H1 (cell line): ENCODE results near the gene HAVCR1. TPM values are rescaled to one million over a fixed set of nuclear protein-coding genes. Genes with fewer than 3 reads are reported as not detected.

Experiments used
- CTCF ChIA-PET: fragments of 300-600 bp; sonication (Branson Sonifier 250); formaldehyde crosslinking; loops from one replicate; lab custom pipeline; 2021; ENCODE audit not compliant: partially characterized antibody; lab: Charles Lee
- POLR2A ChIA-PET: fragments of 300-600 bp; sonication (Branson Sonifier 250); formaldehyde crosslinking; loops from one replicate; lab custom pipeline; 2021; ENCODE audit warnings: inconsistent platforms; ENCODE audit not compliant: partially characterized antibody; lab: Charles Lee
- DNase-seq, 2 experiments: peaks; one replicate each; pipeline versions ENCODE4 v3.0.0 to v3.0.0-alpha.2; 2010 to 2022; ENCODE audit warnings: low spot score in 2 of 2, low read depth in 1 of 2, mixed read lengths in 1 of 2
- FAIRE-seq: peaks from 2 replicates; lab custom pipeline; 2011; peaks lifted over from hg19 to GRCh38; lab: Jason Lieb, UNC
- H2AFZ ChIP-seq: 2 replicates; pipeline ENCODE4 v1.8.1; 2012; ENCODE audit warnings: low read length, inconsistent platforms
- H2AK5ac ChIP-seq: 2 replicates; pipeline ENCODE4 v1.6.1; 2013; ENCODE audit warnings: low read depth, low read length
- H2BK120ac ChIP-seq: replicated peaks from 2 replicates; pipeline ENCODE3; 2013; ENCODE audit warnings: low read depth, low read length, inconsistent platforms
- H2BK12ac ChIP-seq: 2 replicates; pipeline ENCODE4 v1.6.1; 2013; ENCODE audit warnings: low read depth, low read length
- H2BK15ac ChIP-seq: 2 replicates; pipeline ENCODE4 v1.6.1; 2013; ENCODE audit warnings: low read length
- H2BK20ac ChIP-seq: 2 replicates; pipeline ENCODE4 v1.6.1; 2013; ENCODE audit warnings: low read length
- H2BK5ac ChIP-seq: 2 replicates; pipeline ENCODE4 v1.6.1; 2013; ENCODE audit warnings: low read depth, low read length
- H3K14ac ChIP-seq: 2 replicates; pipeline ENCODE4 v1.6.1; 2013; ENCODE audit warnings: inconsistent platforms; ENCODE audit not compliant: insufficient read length
- H3K18ac ChIP-seq: 2 replicates; pipeline ENCODE4 v1.6.1; 2013; ENCODE audit warnings: low read length; ENCODE audit errors: extremely low read depth
- H3K23ac ChIP-seq: 2 replicates; pipeline ENCODE4 v1.6.1; 2013; ENCODE audit warnings: inconsistent platforms; ENCODE audit not compliant: insufficient read length
- H3K23me2 ChIP-seq: 2 replicates; pipeline ENCODE4 v1.6.1; 2013; ENCODE audit warnings: low read depth, low read length
- H3K27ac ChIP-seq: 2 replicates; pipeline ENCODE4 v1.6.1; 2011; ENCODE audit warnings: low read depth, low read length, inconsistent platforms
- H3K27me3 ChIP-seq, 4 experiments: replicated peaks in 1 of 4; 1 replicate in 1 of 4; 2 replicates in 3 of 4; pipeline versions ENCODE4 v1.6.1 to v1.8.1; 2011 to 2013; ENCODE audit warnings: low read length in 3 of 4, mild to moderate bottlenecking in 3 of 4, inconsistent platforms in 2 of 4, mixed read lengths in 2 of 4, moderate library complexity in 1 of 4; ENCODE audit not compliant: control insufficient read depth in 3 of 4, insufficient read depth in 3 of 4; ENCODE audit errors: extremely low read depth in 1 of 4
- H3K36me3 ChIP-seq, 4 experiments: 2 replicates each; pipeline versions ENCODE4 v1.6.1 to v1.8.1; 2011 to 2013; ENCODE audit warnings: mild to moderate bottlenecking in 4 of 4, low read length in 3 of 4, moderate library complexity in 2 of 4, control low read depth in 1 of 4, inconsistent platforms in 1 of 4; ENCODE audit not compliant: insufficient read depth in 4 of 4, control insufficient read depth in 2 of 4
- H3K4ac ChIP-seq: replicated peaks from 2 replicates; pipeline ENCODE3; 2013; ENCODE audit warnings: low read length, low read depth, mixed read lengths, inconsistent platforms; ENCODE audit not compliant: insufficient read length
- H3K4me1 ChIP-seq, 4 experiments: replicated peaks in 1 of 4; 1 replicate in 1 of 4; 2 replicates in 3 of 4; pipeline versions ENCODE4 v1.6.1 to v1.8.1; 2011 to 2013; ENCODE audit warnings: low read length in 3 of 4, inconsistent platforms in 2 of 4, mixed read lengths in 1 of 4; ENCODE audit not compliant: insufficient read depth in 4 of 4, control insufficient read depth in 3 of 4
- H3K4me2 ChIP-seq, 2 experiments: 2 replicates each; pipeline versions ENCODE4 v1.6.1 to v1.8.1; 2011 to 2013; ENCODE audit warnings: low read depth in 2 of 2, low read length in 2 of 2, control low read depth in 1 of 2, inconsistent platforms in 1 of 2, mild to moderate bottlenecking in 1 of 2; ENCODE audit not compliant: insufficient read depth in 1 of 2
- H3K4me3 ChIP-seq, 4 experiments: fragments of 200-600, 300-600 bp in 1 of 4; sonication (generic), shearing (Covaris generic), sonication (Bioruptor Twin) in 1 of 4; 2 replicates each; pipeline versions ENCODE4 v1.5.1 to v1.8.1; 2011 to 2016; ENCODE audit warnings: low read length in 4 of 4, low read depth in 3 of 4, control low read depth in 2 of 4, inconsistent platforms in 2 of 4, mild to moderate bottlenecking in 2 of 4, mixed read lengths in 1 of 4, moderate library complexity in 1 of 4; ENCODE audit not compliant: insufficient read depth in 2 of 4; ENCODE audit errors: extremely low read depth in 1 of 4
- H3K56ac ChIP-seq: replicated peaks from 2 replicates; pipeline ENCODE3; 2013; ENCODE audit warnings: low read depth, mild to moderate bottlenecking, mixed read lengths, low read length, inconsistent platforms; ENCODE audit not compliant: insufficient read length
- H3K79me1 ChIP-seq: 2 replicates; pipeline ENCODE4 v1.6.1; 2013; ENCODE audit warnings: low read depth, low read length, control low read depth
- H3K79me2 ChIP-seq, 2 experiments: 2 replicates each; pipeline versions ENCODE4 v1.6.1 to v1.8.1; 2012 to 2013; ENCODE audit warnings: low read length in 2 of 2, mild to moderate bottlenecking in 2 of 2, inconsistent platforms in 1 of 2; ENCODE audit not compliant: insufficient read depth in 2 of 2, control insufficient read depth in 1 of 2
- H3K9ac ChIP-seq, 4 experiments: replicated peaks in 1 of 4; 1 replicate in 1 of 4; 2 replicates in 3 of 4; pipeline versions ENCODE4 v1.6.1 to v1.8.1; 2011 to 2013; ENCODE audit warnings: low read depth in 3 of 4, low read length in 3 of 4, control low read depth in 2 of 4, mild to moderate bottlenecking in 2 of 4, moderate library complexity in 2 of 4, inconsistent platforms in 1 of 4; ENCODE audit errors: extremely low read depth in 1 of 4
- H3K9me3 ChIP-seq, 2 experiments: 2 replicates each; pipeline versions ENCODE4 v1.6.1 to v1.8.1; 2012 to 2013; ENCODE audit warnings: mild to moderate bottlenecking in 2 of 2, moderate library complexity in 2 of 2, control low read depth in 1 of 2, inconsistent platforms in 1 of 2, low read depth in 1 of 2, low read length in 1 of 2, mixed read lengths in 1 of 2; ENCODE audit not compliant: insufficient read depth in 2 of 2
- H4K20me1 ChIP-seq, 2 experiments: replicated peaks in 1 of 2; 2 replicates each; pipeline versions ENCODE3 to v1.8.1; 2011 to 2013; ENCODE audit warnings: inconsistent platforms in 2 of 2, low read length in 2 of 2, mild to moderate bottlenecking in 1 of 2; ENCODE audit not compliant: insufficient read depth in 2 of 2, control insufficient read depth in 1 of 2
- H4K5ac ChIP-seq: 2 replicates; pipeline ENCODE4 v1.6.1; 2013; ENCODE audit warnings: low read length, low read depth, mixed read lengths, inconsistent platforms; ENCODE audit not compliant: insufficient read length
- H4K8ac ChIP-seq: 2 replicates; pipeline ENCODE4 v1.8.0; 2013; ENCODE audit warnings: mild to moderate bottlenecking, moderate library complexity, low read length, inconsistent platforms; ENCODE audit not compliant: insufficient read depth; ENCODE audit errors: extremely low read depth
- H4K91ac ChIP-seq: replicated peaks from 2 replicates; pipeline ENCODE3; 2013; ENCODE audit warnings: low read length, mixed read lengths, inconsistent platforms; ENCODE audit not compliant: insufficient read length
- CBX5 ChIP-seq: fragments of 300-800, 300-1000 bp; sonication (generic); IDR thresholded peaks from 2 replicates; pipeline ENCODE4 v1.7.1; 2016; ENCODE audit warnings: antibody characterized with exemption, low read length, low read depth
- EGR1 ChIP-seq: IDR thresholded peaks from 2 replicates; pipeline ENCODE4 v1.6.1; 2011; ENCODE audit warnings: low read depth, low read length, borderline replicate concordance
- HDAC2 ChIP-seq, 2 experiments: fragments of 300-600 bp in 1 of 2; sonication (generic) in 1 of 2; IDR thresholded peaks; 2 replicates each; pipeline ENCODE4 v1.6.1; 2011 to 2012; ENCODE audit warnings: low read depth in 2 of 2, low read length in 2 of 2, mild to moderate bottlenecking in 2 of 2, moderate library complexity in 2 of 2, borderline replicate concordance in 1 of 2, inconsistent platforms in 1 of 2
- JUND ChIP-seq: IDR thresholded peaks from 2 replicates; pipeline ENCODE4 v1.6.1; 2011; ENCODE audit warnings: mild to moderate bottlenecking, improper control_type of control experiment, low read length
- KDM1A ChIP-seq: fragments of 200-600, 300-600 bp; sonication (generic); IDR thresholded peaks from 2 replicates; pipeline ENCODE4 v1.7.1; 2016; ENCODE audit warnings: mild to moderate bottlenecking, low read length, borderline replicate concordance
- POU5F1 ChIP-seq: IDR thresholded peaks from 2 replicates; pipeline ENCODE4 v1.6.1; 2011; ENCODE audit warnings: low read depth, mild to moderate bottlenecking, low read length, moderate library complexity
- SP1 ChIP-seq: IDR thresholded peaks from 2 replicates; pipeline ENCODE4 v1.6.1; 2011; ENCODE audit warnings: low read depth, low read length
- TAF1 ChIP-seq: IDR thresholded peaks from 2 replicates; pipeline ENCODE4 v1.6.1; 2011; ENCODE audit warnings: mild to moderate bottlenecking, low read depth, low read length
- TBP ChIP-seq: IDR thresholded peaks from 2 replicates; pipeline ENCODE4 v1.6.1; 2011; ENCODE audit warnings: low read depth, low read length, improper control_type of control experiment
- YY1 ChIP-seq: IDR thresholded peaks from 2 replicates; pipeline ENCODE4 v1.6.1; 2011; ENCODE audit warnings: low read depth, mild to moderate bottlenecking, low read length
- ZNF274 ChIP-seq: IDR thresholded peaks from 2 replicates; pipeline ENCODE4 v1.7.0; 2012; ENCODE audit warnings: low read length, borderline replicate concordance; ENCODE audit errors: extremely low read depth
- WGBS, 2 experiments: shearing (Covaris generic) in 1 of 2; methylation state at CpG; one replicate each; pipeline versions ENCODE4 v1.1.6 to v1.1.7; 2013 to 2015; ENCODE audit warnings: low lambda C conversion rate in 2 of 2, mixed read lengths in 2 of 2, inconsistent platforms in 1 of 2, low coverage in 1 of 2, missing lambda C conversion rate in 1 of 2; ENCODE audit not compliant: insufficient replicate concordance in 2 of 2, insufficient coverage in 1 of 2, insufficient read length in 1 of 2; ENCODE audit errors: extremely low coverage in 1 of 2, missing lambda C conversion rate in 1 of 2; 5-methylcytosine and 5-hydroxymethylcytosine counted together
- polyA plus RNA-seq, 7 experiments: library from polyadenylated mRNA; depleted of rRNA in 3 of 7; stranded (reverse) in 5 of 7; unstranded in 2 of 7; fragments of >200 nt in 5 of 7; fragments of 200-250 nt in 2 of 7; gene quantifications; 1 replicate in 5 of 7; 2 replicates in 1 of 7; 4 replicates in 1 of 7; pipeline versions ENCODE4 v1.2.1 to v1.2.3, GENCODE V29; 2011 to 2013; ENCODE audit warnings: missing spikeins in 2 of 7, mixed read lengths in 2 of 7
- total RNA-seq: library from RNA; stranded (reverse); fragmentation: NEBNext Ultra II Directional; extraction: Animal tissue kit (Norgen Biotek cat#: 25700); gene quantifications from 2 replicates; pipeline ENCODE4 v1.2.1, GENCODE V29; 2021
- TF ChIP-seq, protein P1 (sequence below): IDR thresholded peaks from 2 replicates; pipeline ENCODE4 v1.6.1; 2012; ENCODE audit warnings: inconsistent platforms
- TF ChIP-seq, protein P2 (sequence below): IDR thresholded peaks from 2 replicates; pipeline ENCODE4 v1.6.1; 2012; ENCODE audit warnings: low read length, inconsistent platforms

Gene HAVCR1
- total and polyA plus RNA-seq, 2 of the 8 experiments (the other 6 are each of a cell fraction or from before 2014, with no cell fraction given), result not detected

- no peak overlapping the region for H2BK15ac ChIP-seq
- no peak overlapping the region for H3K23ac ChIP-seq
- FAIRE-seq (no peak), DNase-seq (no peak)
- H2AFZ ChIP-seq, result no peak overlapping the region
- no peak overlapping the region for H3K4ac ChIP-seq
- TF ChIP-seq SP1, result no peak
- no peak for TF ChIP-seq ZNF274
- no peak for TF ChIP-seq TBP
- no peak for TF ChIP-seq YY1
- TF ChIP-seq KDM1A, result no peak
- TF ChIP-seq, protein P1, sequence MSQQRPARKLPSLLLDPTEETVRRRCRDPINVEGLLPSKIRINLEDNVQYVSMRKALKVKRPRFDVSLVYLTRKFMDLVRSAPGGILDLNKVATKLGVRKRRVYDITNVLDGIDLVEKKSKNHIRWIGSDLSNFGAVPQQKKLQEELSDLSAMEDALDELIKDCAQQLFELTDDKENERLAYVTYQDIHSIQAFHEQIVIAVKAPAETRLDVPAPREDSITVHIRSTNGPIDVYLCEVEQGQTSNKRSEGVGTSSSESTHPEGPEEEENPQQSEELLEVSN, result no peak
- TF ChIP-seq, protein P2, sequence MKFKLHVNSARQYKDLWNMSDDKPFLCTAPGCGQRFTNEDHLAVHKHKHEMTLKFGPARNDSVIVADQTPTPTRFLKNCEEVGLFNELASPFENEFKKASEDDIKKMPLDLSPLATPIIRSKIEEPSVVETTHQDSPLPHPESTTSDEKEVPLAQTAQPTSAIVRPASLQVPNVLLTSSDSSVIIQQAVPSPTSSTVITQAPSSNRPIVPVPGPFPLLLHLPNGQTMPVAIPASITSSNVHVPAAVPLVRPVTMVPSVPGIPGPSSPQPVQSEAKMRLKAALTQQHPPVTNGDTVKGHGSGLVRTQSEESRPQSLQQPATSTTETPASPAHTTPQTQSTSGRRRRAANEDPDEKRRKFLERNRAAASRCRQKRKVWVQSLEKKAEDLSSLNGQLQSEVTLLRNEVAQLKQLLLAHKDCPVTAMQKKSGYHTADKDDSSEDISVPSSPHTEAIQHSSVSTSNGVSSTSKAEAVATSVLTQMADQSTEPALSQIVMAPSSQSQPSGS, result no peak
- no peak for TF ChIP-seq TAF1
- no peak for TF ChIP-seq CBX5
- TF ChIP-seq POU5F1, result no peak
- no peak for TF ChIP-seq HDAC2 (IDR thresholded peaks at IDR 0.05; ENCODE audit: borderline replicate concordance in 1 of 2, low read depth in 2 of 2, low read length in 2 of 2)
- no peak for TF ChIP-seq JUND
- no peak for TF ChIP-seq EGR1
- H3K36me3 ChIP-seq, result no peaks in the 10 kb centered on the region
- CTCF ChIA-PET, result interaction anchor here (0.7 kb wide), 1 partner anchor 1857 kb away, joined by 3 read pairs; no protein-coding TSS in a partner anchor
- H3K4me3 ChIP-seq, result no peak overlapping the region
- no peaks in the 10 kb centered on the region for H3K79me2 ChIP-seq
- H4K8ac ChIP-seq, result no peak overlapping the region
- no peaks in the 10 kb centered on the region for H3K79me1 ChIP-seq
- no peaks in the 10 kb centered on the region for H3K27me3 ChIP-seq
- POLR2A ChIA-PET, result no interaction called here
- no peaks in the 10 kb centered on the region for H3K23me2 ChIP-seq
- no peak overlapping the region for H2BK20ac ChIP-seq
- H3K14ac ChIP-seq, result no peak overlapping the region
- H3K27ac ChIP-seq, result no peak overlapping the region
- no peaks in the 10 kb centered on the region for H4K20me1 ChIP-seq
- no peaks in the 10 kb centered on the region for H3K9me3 ChIP-seq
- no peaks in the 10 kb centered on the region for H3K4me1 ChIP-seq
- H3K18ac ChIP-seq, result no peak overlapping the region
- no peak overlapping the region for H2BK120ac ChIP-seq
- H3K56ac ChIP-seq, result no peak overlapping the region
- no peak overlapping the region for H3K9ac ChIP-seq
- no peak overlapping the region for H2BK12ac ChIP-seq
- no peak overlapping the region for H4K5ac ChIP-seq
- 50% methylated on average over 2 of the region's 2 CpGs; no CpG with 5 or more reads in 1 of the 2 experiments for WGBS, 2 experiments
- H2AK5ac ChIP-seq, result no peak overlapping the region
- H2BK5ac ChIP-seq, result no peak overlapping the region
- no peak overlapping the region for H4K91ac ChIP-seq
- H3K4me2 ChIP-seq, result no peak overlapping the region
Measured at GRCh38 chr5:157067005-157067404, 8.1 kb upstream of the HAVCR1 start.
